ENCODE measurements around the gene FAR2. TPM values are rescaled to one million over a fixed set of nuclear protein-coding genes. Genes with fewer than 3 reads are reported as not detected.

Gene FAR2
- total and polyA plus RNA-seq, 2 of the 13 experiments (the other 11 are each of a cell fraction or from before 2014, with no cell fraction given): not detected

DNA sequence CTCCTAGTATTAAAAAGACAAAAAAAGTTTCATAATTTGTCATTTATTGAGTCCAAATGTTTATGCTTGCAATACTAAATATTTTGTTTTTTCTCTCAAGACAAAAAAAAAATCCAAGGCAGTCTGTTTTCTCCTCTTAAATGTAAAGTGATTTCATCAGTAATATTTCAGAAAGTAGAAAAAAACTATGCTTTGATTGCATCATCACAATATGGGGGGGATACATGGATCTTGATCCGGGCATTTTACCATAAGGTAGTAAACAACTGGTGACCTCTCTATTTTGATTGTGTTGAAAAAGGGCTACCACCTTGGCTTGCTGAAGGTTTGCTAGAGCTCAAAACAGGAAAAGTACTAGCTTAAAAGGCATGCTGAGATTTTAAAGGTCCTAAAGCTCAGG is 188.2 kb downstream of the FAR2 start:
- WGBS (ENCODE audit: low lambda C conversion rate): 100% methylated on average over 1 of the region's 1 CpG
- Histone ChIP-seq H3K9ac (ENCODE audit: insufficient read depth, low read depth, low read length) (no peak overlapping the region), H3K27ac (ENCODE audit: extremely low read length, insufficient read depth, low read length) (no peak overlapping the region), H3K4me2 (ENCODE audit: low read depth, low read length) (no peak overlapping the region), H3K79me2 (ENCODE audit: insufficient read depth, low read length) (no peaks in the 10 kb centered on the region), H2AFZ (ENCODE audit: low read length) (no peak overlapping the region), H3K4me3 (replicated peaks in 1 of 3; ENCODE audit: insufficient read depth in 1 of 3, low read depth in 2 of 3, low read length in 3 of 3) (no peak overlapping the region), H3K27me3 (ENCODE audit: control insufficient read depth in 1 of 2, insufficient read depth in 2 of 2, low read length in 2 of 2) (no peaks in the 10 kb centered on the region), H4K20me1 (ENCODE audit: insufficient read depth, low read length) (no peaks in the 10 kb centered on the region), H3K4me1 (ENCODE audit: insufficient read depth, low read length) (no peaks in the 10 kb centered on the region), H3K9me3 (ENCODE audit: low read length) (no peaks in the 10 kb centered on the region), H3K36me3 (replicated peaks in 1 of 2; ENCODE audit: control insufficient read depth in 1 of 2, insufficient read depth in 2 of 2, low read length in 2 of 2) (peaks cover 3 to 5% of the 10 kb centered on the region in 2 experiments; a peak in 2 of 5 replicates)
- no peak for TF ChIP-seq ZNF879 (CRISPR knock-in tag; IDR thresholded peaks at IDR 0.05)
- no peak for TF ChIP-seq PHF21A (CRISPR knock-in tag; IDR thresholded peaks at IDR 0.05)
- no peak for TF ChIP-seq KAT7 (CRISPR knock-in tag; IDR thresholded peaks at IDR 0.05; ENCODE audit: borderline replicate concordance)
- TF ChIP-seq MEIS1 (CRISPR knock-in tag; IDR thresholded peaks at IDR 0.05; ENCODE audit: borderline replicate concordance): no peak
- peak; percentile 58 for TF ChIP-seq ATF7 (IDR thresholded peaks at IDR 0.05)
- no peak for TF ChIP-seq ATF7 (CRISPR knock-in tag; IDR thresholded peaks at IDR 0.05)
- peak; percentile 67; the same call in 1 of the 2 replicates for TF ChIP-seq CEBPB (IDR thresholded peaks at IDR 0.05; ENCODE audit: borderline replicate concordance, low read depth, low read length)
- TF ChIP-seq ATF1 (CRISPR knock-in tag; IDR thresholded peaks at IDR 0.05): no peak
- TF ChIP-seq FOXO4 (CRISPR knock-in tag; conservative IDR thresholded peaks at IDR 0.05): no peak
- no peak for TF ChIP-seq KDM5B (CRISPR knock-in tag; IDR thresholded peaks at IDR 0.05; ENCODE audit: borderline replicate concordance)
- TF ChIP-seq ZNF275 (CRISPR knock-in tag; IDR thresholded peaks at IDR 0.05; ENCODE audit: borderline replicate concordance): no peak
- TF ChIP-seq, protein P1, sequence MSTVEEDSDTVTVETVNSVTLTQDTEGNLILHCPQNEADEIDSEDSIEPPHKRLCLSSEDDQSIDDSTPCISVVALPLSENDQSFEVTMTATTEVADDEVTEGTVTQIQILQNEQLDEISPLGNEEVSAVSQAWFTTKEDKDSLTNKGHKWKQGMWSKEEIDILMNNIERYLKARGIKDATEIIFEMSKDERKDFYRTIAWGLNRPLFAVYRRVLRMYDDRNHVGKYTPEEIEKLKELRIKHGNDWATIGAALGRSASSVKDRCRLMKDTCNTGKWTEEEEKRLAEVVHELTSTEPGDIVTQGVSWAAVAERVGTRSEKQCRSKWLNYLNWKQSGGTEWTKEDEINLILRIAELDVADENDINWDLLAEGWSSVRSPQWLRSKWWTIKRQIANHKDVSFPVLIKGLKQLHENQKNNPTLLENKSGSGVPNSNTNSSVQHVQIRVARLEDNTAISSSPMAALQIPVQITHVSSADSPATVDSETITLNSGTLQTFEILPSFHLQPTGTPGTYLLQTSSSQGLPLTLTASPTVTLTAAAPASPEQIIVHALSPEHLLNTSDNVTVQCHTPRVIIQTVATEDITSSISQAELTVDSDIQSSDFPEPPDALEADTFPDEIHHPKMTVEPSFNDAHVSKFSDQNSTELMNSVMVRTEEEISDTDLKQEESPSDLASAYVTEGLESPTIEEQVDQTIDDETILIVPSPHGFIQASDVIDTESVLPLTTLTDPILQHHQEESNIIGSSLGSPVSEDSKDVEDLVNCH (CRISPR knock-in tag; IDR thresholded peaks at IDR 0.05): no peak
- ChIA-PET POLR2A (no interaction called here), CTCF (ENCODE audit: low intra/inter-chr PET ratio, low total read pairs) (no interaction called here)
- DNase-seq (ENCODE audit: low spot score) (no peak), FAIRE-seq (no peak), ATAC-seq (no peak)
- no TSS peak for BruUV-seq (replicated peaks)
- intact Hi-C loops (cut with micrococcal nuclease; ENCODE audit: unreplicated experiment): no loop called here
- in situ Hi-C loops (cut with HindIII; ENCODE audit: extremely low pct_ligation_motif_present, low pct_unique_long_range_greater_than_20kb): no loop called here
